NCI-H128 (cell line): ENCODE results near the gene TTK.

Experiments used
- DNase-seq: peaks from one replicate; lab custom pipeline; 2025; ENCODE audit not compliant: unreplicated experiment; lab: John Stamatoyannopoulos, UW

TTK gene

DNA sequence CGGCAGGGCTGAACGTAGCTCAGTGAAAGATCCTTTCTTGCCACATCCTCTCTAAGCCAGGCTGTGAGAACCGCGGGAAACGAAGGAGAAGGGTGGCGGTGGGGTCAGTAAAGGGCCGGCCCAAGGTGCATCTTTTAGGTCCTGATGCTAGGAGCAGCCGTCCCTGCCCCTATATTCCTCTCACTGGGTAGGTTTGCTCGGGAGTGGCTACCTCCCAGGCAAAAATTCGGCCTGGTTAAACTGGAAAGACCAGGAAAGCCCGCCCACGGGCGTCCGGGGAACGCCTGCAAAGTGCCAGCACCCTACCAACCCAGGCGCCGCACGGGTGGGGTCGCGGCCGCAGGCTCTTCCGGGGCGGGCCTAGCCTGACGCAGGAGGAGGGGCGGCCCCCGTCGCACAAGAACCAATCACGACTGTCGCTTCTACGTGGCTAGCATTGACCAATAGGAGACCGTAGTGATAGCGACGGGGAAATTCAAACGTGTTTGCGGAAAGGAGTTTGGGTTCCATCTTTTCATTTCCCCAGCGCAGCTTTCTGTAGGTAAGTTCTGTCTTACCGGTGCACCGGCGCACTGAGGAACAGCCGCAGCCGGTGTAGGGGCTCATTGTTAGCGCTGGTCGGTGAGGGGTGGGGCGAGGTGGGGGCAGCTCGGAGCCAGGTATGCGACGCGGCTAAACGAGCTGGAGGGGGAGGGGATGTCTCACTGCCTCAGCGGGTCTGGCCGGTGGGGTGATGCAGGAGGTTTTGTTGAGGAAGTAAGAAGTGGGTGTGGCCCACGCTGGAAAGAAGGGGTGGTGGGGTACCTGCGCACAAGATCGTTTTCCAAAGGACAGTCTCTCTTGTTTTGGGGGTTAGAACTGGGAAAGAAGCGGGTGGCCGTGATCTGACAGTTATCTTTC is at the start of gene TTK:
Gene TTK, plus strand, starts transcription at position 477 of the 900 bp plus-strand sequence. CDS start 1,195 bp downstream, outside the sequence.
- peak; percentile 88 for DNase-seq

DNA sequence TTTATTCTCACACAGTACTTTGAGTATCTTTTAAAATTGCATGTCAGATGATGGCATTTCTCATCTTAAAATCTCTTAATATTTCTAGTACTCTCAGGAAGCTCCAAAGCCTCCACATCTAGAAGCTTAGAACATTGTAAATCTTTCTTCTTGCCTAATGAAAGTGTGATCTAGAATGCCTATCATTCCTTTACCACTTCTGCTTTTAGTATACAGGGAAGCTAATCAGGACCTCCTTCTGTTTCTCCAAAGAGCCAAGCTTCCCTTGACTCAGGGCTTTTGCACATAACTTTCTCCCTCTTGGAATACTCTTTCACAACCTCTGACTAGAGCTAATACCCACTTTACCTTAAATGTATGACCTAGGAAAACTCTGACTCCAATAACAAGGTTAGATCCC is 49.6 kb upstream of the TTK start:
- DNase-seq, result no peak

DNA sequence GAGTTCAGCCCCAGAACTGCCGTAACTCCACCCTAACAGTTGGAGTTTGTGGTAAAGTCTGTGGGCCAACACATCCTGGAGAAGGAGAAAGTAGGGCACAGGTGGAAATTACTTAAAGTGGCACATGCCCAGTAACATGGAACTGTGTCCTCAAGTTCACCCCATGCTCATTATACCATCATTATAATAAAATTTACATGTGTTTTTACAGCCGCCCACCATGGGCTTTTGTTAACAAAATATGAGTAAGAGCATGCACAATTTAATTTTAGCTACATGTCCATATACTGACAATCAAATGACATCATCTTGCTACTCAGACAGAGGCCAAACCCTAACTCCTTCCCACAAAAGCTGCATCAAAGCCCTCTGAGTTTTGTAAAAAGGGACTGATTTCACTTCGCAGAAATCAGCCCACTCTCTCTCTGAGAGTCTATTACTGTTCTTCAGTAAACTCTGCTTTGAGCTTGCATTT is 39.8 kb upstream of the TTK start:
- DNase-seq, result no peak

DNA sequence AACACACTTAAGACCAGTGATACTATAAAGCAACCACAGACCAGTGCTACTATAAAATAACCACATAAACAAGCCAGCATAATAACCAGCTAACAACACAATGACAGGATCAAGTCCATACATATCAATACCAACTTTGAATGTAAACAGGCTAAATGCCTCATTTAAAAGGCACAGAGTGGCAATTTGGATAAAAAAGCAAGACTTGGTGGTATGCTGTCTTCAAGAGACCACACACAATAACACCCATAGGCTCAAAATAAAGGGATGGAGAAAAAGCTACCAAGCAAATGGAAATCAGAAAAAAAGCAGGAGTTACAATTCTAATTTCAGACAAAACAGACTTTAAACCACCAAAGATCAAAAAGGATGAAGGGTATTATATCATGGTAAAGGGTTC is 37.3 kb upstream of the TTK start:
- DNase-seq, result no peak

DNA sequence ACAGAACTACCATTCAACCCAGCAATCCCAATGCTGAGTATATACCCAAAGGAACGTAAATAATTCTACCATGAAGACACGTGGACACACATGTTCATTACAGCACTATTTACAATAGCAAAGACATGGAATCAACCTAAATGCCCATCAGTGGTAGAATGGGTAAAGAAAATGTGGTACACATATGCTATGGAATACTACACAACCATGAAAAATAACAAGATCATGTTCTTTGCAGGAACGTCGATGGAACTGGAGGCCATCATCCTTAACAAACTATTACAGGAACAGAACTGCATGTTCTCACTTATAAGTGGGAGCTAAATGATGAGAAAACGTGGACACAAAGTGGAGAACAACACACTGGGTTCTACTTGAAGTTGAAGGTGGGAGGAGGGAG is 34.7 kb upstream of the TTK start:
- no peak for DNase-seq

DNA sequence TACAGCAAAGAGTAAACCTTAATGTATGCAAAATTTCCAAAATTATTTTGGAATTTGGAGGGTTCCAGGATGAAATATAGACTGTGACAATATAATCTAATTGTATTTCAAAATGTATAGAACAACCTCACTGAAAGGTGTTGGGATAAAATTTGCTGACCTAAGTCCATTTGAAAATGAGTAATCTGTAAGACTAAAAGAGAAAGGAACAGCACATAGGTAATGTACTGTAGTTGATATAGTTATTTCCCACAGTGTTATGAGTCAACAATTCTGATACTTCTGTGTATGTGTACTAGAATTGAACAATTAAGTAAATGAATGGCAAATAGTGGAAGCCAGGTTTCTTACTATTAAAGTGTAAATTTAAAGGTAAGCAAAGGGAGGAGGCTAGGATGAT is 33.3 kb upstream of the TTK start:
- DNase-seq, result no peak

DNA sequence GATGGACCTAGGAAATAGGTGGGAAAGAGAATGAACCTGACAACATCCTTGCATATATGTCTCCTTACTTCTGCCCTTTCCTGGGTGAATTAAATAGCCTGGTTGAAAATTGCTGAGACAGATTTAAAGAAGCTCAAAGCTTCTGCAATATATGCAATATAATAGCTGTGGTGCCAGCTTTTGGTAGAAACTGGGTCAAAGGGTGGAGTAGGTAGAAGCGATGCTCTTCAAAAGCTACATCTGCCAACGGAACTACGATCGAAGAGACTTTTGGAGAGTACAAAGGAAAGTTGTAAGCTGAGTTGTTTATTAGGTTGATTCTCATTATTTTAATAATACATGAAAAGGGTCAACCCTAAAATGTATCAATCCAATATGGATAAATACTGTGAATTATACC is 22.8 kb upstream of the TTK start:
- no peak for DNase-seq

DNA sequence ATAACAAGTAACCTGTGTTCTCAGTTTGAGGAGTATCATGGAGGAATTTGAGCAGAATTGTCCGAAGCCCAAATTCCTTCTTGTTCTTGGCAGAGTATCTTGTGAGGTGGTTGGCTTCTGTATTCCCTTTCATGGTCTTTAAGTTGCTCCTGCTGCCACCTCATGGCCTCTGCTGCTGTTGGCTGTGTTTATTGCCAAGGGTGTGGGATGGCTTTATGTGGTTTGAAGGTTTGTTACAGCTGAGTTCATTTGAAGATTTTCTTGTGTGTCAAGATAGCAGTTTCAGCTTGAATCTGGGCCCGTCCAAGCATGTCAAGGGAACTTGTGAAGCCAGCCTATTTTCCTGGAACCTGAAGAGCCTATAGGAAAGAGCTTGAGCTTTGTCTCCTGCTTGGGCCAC is 20.2 kb upstream of the TTK start:
- DNase-seq, result no peak

DNA sequence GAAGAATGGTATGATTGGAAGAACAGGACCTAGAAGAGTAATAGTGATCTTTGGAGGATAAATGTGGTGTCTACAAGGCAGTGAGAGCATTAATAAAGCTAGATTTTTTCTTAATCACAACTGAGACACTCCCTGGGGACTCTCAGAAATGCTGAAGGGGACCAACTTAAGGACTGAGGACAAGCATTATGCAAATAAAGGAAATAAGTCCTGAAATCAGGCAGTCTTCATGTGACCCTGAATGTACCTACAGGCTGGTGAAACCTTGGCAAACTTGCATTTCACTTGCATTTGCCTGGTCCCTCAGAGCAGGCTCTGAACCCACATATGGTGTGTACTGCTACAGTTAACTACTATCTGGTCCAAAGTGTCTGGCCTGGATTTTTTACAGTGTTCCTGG is 19.3 kb upstream of the TTK start:
- DNase-seq, result no peak

DNA sequence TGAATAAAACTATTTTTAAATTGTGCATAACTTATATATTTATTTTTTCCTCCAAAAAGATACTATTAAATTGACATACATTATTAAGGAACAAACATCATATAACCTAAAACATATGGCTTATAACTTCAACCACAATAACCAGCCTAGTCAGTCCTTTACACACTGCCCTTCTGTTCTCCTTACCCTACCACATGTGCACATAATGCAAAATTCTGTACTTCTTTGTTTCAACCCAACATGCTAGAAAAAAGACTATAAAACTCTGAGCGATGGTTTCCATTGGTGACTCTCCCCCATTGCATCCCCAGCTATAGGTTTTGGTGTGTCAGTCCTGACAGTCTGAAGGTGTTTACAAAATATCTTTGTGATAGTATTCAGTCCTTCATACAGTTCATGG is 14.8 kb upstream of the TTK start:
- no peak for DNase-seq

DNA sequence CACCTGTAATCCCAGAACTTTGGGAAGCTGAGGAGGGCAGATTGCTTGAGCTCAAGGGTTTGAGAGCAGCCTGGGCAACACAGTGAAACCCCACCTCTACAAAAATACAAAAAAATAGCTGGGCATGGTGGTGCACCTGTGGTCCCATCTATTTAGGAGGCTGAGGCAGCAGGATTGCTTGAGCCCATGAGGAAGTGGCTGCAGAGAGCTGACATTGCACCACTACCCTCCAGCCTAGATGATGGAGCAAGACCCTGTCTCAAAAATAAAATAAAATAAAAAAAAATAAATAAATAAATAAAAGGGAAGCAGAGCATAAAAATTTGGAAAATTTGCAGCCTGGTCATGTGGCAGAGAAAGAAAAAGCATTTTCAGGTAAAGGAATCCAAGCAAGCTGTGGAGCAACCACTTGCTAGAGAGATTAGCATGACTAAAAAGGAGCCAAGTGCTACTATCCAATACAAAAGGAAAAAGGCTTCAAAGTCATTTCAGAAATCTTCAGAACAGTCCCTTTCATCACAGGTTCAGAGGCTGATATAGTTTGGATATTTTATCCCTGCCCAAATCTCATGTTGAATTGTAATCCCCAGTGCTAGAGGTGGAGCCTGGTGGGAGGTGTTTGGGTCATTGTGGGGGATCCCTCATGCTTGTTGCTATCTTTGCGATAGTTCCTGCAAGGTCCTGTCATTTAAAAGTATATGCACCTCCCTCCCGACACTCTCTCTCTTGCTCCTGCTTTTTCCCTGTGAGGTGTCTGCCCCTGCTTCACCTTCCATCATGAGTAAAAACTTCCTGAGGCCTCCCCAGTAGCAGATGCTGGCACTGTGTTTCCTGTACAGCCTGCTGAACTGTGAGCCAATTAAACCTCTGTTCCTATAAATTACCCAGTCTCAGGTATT is 11.2 kb upstream of the TTK start:
- no peak for DNase-seq

DNA sequence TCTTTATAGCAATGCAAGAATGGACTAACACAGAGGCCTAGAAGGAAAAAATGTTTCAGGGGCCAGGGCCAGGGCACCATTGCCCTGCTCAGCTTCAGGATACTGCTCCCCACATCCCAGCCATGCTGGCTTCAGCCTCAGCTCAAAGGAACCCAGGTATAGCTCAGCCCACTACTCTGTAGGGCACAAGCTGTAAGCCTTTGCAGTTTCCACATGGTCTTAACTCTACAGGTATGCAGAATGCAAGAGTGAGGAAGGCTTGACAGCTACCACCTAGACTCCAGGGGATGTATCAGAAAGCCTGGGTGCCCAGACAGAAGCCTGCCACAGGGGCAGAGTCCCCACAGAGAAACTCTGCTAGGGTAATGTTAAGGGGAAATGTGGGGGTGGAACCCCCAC is 10.5 kb upstream of the TTK start:
- DNase-seq, result no peak

DNA sequence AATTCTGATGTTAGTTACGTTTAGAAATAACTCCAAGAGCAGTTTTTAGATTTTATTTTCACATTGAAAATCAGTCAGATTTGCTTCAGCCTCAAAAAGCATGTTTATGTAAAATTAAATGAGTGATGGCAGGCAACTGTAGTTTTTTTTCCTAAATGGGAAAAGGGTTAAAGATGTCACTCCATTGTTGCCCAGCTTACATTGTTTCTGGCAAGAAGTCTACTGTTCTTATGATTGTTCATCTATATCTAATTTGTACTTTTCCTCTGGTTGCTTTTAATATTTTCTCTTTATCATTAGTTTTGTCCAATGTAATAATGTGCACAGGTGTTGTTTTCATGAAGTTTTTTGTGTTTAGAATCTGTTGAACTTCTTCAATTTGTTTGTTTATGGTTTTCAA is 6.7 kb upstream of the TTK start:
- no peak for DNase-seq

DNA sequence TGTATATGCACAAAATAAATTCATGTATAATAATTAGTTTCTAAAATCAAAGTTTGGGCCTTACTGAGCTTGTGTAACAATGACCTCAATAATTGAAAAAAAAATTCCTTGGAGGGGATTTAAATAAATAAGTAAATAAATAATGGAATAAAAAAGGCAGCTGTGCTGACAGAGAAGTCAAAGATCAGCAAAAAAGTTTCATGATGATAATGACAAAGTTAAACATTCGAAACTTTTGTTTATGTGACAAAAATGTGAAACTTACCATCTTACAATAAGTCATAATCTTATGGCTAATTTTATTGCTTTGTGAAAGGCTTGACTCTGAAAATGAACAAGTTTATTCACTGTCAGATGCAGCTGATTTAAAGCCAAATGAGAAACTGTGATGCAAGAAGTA is 3.1 kb upstream of the TTK start:
- no peak for DNase-seq

DNA sequence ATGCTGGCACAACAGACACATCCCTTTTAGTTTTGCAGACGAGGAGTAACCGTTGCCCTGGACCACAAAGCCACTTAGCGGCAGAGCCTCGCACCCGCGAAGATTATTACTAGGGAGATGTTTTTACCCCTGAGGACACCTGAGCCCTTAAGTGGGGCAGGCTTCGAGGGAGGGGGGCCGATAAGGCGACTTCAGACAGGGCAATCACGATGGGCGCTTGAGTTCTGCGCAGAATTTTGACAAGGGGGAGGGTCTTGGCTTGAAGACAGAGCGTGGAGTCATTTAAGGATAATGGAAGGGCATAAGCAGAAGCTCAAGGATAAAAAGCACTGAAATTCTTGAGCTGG is 650 bp upstream of the TTK start:
- no peak for DNase-seq

DNA sequence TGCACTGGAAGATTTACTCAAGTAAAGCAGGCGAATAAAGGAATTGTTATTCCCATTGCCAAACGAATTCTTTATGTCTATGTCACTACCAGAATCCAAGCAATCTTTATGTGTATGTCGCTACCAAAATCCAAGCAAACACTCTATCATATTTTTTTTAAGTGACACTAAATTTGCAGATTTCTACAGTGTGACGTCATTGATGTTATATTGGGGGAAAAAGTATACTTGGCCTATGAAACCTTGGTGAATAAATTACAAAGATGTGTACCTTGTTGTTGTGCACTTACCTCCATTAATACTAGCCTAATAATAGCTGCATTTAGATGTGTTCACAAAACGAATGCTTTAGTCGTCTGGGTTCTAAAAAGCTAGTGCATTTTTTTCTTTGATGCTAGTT is 957 bp downstream of the TTK start:
- DNase-seq, result no peak

DNA sequence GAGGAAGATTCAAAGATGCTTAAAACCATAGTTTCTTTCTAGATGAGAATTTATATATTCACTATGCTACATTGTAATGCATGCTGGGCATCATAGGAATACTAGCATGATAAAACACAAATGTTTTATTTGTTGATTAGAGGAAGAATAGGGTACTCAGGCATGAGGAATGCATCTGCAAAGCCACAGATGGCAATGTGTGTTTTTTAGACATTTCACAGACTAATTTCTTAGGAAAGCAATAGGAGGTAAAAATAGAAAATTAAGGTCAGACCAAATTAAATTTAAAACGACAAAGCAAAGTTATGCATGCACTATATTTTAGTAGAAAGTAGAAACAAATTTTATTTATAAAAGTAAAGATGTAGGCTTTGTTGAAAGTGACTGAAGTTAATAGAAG is 2.1 kb downstream of the TTK start:
- no peak for DNase-seq

DNA sequence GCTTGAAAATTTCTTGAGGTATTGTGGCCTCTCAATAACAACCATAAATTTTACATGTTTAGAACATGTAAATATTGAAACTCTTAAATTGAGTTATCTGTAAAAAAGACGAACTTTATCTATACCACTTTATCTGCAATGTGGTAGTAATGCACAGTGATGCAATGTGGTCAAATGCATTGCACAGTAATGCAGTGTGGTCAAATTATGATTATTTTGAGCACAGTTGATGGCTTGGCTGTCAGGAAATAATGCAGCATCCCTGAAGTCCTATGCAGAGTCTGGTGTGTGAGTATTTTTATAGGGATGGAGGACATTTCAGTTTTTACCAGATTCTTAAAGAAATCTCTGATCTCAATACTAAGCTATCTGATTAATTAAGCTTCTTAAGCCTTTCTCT is 5.1 kb downstream of the TTK start:
- no peak for DNase-seq

DNA sequence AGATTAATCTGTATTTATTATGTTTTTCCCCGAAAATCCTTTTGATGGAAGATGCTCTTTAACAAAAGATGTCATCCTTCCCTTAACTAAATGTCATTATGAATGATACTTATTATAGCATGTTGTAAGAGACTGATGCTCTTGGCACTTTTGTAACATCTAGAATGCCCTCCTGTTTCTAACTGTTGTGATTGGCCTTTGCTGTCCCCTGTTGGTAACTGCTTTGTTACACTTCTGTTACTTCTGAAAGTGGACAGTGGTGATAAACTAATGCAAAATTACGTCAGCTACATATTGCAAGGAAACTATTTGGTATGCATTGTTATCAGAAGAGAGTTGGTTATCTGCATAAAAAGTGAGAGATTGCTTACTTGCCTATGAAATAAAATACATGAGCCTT is 5.8 kb downstream of the TTK start:
- DNase-seq, result no peak

DNA sequence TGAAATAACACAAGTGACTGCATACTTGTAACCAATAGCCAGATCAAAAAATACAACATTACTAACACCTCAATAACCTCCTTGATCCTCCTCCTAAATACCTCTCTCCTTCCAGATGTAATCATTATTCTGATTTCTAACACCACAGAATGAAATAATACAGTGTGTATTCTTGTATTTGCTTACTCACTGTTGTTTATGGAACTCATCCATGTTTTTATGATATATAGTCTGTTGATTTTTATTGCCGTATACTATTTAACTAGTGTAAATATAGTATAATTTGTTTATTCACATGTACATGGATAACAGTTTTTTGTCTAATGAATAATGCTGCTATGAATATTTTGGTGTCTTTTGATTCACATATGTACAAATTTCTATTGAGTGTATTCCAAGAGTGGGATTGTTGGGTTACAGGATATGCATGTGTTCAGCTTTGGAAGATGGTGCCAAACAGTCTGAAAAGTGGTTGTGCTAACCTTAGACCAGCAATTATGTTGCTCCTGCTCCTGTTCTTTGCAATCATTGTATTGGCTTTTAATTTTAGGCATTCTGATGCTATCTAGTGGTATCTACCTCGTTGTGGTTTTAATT is 11.5 kb downstream of the TTK start:
- DNase-seq, result no peak

DNA sequence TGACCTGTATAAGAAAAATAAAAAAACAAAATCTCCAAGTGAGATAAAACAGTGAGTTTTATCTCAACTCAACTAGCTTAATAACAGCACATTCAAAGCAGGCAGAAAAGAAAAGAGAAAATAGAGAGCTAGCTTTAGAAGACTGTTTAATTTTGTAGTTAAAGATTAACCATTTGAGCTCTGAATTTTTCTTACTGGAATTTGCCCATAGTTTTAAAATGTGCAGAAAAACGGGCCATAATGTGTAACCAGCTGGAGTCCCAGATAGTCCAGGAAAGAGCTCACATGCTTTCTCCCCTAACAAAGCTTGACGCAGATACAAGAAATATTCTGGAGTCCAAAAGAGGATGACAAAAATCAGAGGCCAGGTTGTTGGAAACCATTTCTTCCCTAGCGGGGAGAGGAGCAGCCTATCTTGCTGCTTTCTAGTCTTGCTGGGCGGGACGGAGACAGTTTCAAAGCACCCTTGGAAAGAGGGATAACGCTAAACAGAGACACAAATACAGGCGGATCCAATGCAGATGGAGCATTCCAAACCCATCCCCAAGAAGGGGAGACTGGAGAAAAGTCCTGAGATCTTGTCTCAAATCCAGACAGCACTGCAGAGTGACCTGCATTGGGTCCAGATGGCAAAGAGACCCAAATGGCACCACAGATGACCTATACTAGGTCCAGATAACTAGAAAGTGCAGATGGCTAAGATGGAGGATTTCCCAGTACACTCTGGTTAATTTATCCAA is 16.1 kb downstream of the TTK start:
- DNase-seq, result no peak
